ENCODE measurements around the gene NF1.

- TF ChIP-seq ZNF121 (tag by site-specific recombination; IDR thresholded peaks at IDR 0.05), result no peak
- TF ChIP-seq ZNF704 (tag by site-specific recombination; IDR thresholded peaks at IDR 0.05), result no peak
- TF ChIP-seq CTCF (tag by site-specific recombination; IDR thresholded peaks at IDR 0.05), result no peak
- TF ChIP-seq KLF9 (tag by site-specific recombination; IDR thresholded peaks at IDR 0.05; ENCODE audit: low read depth), result no peak
- TF ChIP-seq ZBTB6 (tag by site-specific recombination; IDR thresholded peaks at IDR 0.05), result no peak
- TF ChIP-seq EGR2 (tag by site-specific recombination; IDR thresholded peaks at IDR 0.05; ENCODE audit: low read depth), result no peak
- TF ChIP-seq ZNF513 (tag by site-specific recombination; IDR thresholded peaks at IDR 0.05), result no peak
Observed at GRCh38 chr17:31293581-31293980, 198.8 kb downstream of the NF1 start.

Measured in HEK293 (cell line).